GM19452 (cell line): ENCODE measurements around the gene G3BP1.
"Not testable (repeated sequence)": the region's sequence is repeated elsewhere in the genome, so short reads cannot be mapped to it uniquely, and the experiment has no call there.

Experiments used
- ATAC-seq: cut with Tn5 transposase; IDR thresholded peaks from one replicate; pipeline ENCODE4 v1.9.1; 2021; ENCODE audit not compliant: unreplicated experiment

The G3BP1 gene

DNA sequence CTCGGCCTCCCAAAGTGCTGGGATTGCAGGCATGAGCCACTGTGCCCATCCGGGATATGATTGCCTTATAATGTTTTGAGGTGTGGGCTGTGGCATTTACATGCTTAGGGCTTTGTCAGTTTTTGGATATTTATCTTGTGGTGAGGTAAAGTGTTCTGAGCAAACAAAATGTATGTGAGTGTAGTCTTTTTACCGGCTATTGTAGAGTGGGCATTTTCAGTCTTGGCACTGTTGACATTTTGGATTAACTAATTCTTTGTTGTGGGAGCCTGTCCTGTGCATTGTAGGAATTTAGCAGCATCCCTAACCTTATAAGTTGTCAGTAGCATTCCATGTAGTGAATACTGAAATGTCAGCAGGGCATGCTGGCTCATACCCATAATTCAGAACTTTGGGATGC is 21.6 kb downstream of the G3BP1 start:
- ATAC-seq: no peak

DNA sequence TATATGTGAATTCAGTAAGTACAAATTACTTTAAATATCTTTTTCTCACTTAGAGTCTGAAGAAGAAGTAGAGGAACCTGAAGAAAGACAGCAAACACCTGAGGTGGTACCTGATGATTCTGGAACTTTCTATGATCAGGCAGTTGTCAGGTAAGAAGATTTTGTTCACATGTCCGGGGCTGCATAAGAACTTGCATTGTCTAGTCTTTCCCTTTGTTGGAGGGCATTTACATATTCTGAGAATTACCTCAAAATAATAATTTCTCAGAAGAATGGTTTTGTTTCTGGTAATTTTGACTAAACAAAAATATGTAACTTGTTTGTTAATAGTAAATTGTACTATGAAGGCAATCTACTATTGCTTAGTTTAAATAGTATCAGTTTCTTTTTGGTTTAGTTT is 23.7 kb downstream of the G3BP1 start:
- ATAC-seq: no peak

DNA sequence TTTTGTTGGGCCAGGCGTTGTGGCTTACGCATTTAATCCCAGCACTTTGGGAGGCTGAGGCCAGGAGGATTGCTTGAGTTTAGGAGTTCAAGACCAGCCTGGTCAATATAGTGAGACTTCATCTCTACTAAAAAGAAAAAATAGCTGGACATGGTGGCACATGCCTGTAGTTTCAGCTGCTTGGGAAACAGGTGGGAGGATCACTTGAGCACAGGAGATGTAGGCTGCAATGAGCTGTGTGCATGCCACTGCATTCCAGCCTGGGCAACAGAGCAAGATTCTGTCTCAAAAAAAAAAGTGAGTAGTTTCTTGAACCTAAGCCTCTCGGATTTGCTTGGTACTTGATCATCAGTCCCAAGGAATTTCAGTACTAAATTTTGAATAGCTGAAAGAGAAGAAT is 26.9 kb downstream of the G3BP1 start:
- ATAC-seq: no peak

DNA sequence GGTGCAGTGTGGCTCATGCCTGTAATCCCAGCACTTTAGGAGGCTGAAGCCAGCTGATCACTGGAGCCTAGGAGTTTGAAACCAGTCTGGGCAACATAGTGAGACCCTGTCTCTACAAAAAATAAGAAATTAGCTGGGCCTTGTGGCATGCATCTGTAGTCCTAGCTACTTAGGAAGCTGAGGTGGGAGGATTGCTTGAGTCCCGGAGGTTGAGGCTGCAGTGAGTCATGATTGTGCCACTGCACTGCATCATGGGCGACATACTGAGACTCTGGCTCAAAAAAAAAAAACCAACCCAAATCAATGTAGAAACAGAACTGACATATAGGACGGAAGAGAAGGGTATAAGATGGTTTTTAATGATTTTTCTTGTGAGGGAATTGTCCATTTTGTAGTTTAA is 27.7 kb downstream of the G3BP1 start:
- ATAC-seq: no peak

DNA sequence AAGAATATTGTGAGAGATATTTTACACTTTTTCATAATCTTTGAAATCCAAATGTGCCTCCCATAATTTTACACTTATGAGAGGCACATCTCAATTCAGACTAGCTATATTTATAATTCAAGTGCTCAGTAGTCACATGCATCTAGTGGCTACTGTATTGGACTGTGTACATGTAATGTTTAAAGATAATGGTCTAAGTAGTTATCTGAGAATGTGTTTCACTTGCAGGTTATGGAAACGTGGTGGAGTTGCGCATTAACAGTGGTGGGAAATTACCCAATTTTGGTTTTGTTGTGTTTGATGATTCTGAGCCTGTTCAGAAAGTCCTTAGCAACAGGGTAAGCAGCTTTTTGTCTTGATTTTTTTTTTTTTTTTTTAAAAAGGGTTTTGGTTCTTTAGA is 28.8 kb downstream of the G3BP1 start:
- ATAC-seq: peak; percentile 46

DNA sequence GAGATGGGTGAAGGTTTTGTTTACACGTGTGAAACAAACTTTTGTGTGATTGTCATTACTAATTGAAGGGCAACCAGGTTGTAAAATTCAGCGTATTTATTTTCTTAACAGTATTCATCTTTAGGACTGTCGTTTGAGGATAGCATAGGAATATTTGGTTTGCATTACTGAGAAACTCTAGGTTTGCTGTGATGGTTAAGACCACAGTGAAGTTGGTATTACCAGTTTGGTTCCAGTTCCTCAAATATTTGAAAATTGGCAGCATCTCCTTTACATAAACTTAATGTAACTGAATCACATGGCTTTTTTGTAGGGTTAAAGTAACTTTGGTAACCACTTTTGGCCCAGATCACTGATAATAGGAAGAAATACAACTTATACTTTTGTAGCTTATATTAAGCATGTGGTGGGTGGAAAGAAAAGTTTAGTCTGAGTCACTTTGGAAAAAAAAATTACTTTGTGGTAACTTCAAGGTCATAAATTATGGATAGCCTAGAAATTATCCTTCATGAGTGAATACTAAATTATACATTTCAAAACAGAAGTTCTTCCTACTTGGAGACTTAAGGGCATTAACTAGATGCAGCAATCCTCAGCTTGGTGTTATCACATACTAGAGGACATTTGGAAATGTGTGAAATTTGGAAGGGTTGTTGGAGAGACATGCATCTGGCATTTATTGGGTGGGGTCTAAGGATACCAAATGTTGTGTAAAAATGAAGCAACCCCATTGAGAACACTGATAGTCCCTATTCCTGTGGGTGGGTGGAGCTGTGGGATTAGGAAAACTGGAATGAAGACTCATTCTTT is 33.9 kb downstream of the G3BP1 start:
- no peak for ATAC-seq

DNA sequence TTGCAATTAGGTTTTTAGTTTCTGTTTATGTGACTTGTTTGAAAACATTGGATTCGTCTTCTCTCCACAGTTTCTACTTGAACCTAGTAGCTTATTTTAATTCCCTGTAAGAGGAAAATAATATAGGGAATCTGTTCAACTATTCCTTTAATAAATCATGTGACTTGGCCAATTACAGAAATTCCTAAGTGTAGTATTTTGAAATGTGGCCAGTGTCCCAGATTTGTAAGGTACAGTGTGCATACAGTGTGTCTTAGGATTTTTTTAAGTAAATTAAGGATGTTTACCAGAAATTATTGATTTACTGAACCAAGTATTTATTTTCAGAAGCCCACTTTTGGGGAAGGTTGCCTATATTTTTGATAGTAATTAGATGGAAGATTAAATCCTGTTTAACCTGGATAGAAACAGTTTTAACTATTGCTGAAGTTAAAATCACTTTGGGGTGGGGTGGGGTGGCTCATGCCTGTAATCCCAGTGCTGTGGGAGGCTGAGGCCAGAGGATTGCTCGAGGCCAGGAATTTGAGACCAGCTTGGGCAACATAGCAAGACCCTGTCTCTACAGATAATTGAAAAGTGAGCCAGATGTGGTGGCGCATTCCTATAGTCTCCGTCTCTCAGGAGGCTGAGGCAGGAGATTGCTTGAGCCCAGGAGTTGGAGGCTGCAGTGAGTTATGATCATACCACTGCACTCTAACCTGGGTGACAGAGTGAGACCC is 36.9 kb downstream of the G3BP1 start:
- no peak for ATAC-seq

DNA sequence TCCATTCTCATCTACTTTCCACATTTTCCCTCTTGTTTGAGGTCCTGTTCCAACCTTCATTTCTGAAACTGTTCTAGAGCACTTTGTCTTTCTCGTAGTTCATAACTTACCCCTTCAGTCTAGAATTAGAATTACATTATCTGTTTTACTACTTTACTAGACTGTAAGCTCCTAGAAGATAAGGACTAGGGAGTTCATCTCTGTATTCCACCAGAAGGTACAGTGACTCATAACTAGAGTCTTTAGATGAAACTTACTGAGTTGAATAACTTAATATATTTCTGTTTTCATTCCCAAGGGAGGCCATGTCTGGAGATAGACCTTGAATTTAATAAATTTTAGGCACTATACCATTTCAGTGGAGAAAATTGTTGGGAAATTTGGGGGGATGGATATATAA is 38.7 kb downstream of the G3BP1 start:
- ATAC-seq: no peak

DNA sequence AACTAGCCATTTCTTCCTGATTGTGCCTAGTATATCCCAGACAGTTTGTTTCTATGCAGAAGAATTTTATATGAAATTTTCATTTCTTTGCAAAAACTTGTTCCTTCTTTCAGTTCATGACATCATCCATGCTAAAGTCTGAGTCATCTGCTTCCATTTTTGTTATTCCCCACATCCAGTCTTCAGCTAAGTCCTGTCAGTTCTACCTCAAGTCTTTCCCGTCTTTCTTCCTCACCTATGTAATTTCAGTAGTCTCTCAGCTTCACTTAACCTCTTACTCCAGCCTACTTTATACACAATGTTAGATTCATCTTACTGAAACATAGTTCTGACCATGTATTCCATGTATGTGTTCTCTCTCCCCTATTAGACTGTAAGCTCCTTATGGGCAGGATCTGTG is 39.1 kb downstream of the G3BP1 start:
- ATAC-seq: no peak

DNA sequence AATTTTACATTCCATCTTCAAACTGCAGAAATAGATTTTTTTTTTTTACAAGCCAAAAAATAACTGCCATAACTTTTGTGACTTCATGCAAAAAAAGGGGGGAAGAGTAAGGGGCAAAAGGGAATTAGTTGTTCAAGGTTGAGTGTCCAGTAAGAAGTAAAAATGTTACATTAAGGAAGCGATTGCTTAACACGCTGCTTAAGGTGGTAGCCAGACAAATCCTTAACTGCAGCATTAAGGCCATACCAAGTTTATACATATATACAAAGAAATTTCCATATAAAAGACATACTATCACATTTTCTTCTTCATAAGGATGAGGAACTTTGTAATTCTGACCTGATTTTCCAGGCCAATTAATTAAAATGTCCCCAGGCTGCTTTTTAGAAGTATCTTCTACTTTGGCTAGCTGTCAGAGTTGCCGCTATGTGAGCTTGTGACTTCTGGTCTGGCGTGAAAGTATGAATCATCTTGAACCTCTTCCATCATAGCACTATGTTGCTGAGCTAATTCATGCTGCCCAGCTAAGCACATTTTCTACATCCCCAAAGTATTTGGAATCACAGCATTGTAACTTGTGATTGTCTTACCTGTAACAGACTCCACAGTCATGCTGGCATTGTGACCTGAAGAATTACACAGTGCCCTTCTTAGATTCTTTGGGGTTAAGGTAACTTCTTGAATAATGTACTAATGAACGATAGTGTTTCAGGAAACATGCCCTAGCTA is 40.0 kb downstream of the G3BP1 start:
- no peak for ATAC-seq

DNA sequence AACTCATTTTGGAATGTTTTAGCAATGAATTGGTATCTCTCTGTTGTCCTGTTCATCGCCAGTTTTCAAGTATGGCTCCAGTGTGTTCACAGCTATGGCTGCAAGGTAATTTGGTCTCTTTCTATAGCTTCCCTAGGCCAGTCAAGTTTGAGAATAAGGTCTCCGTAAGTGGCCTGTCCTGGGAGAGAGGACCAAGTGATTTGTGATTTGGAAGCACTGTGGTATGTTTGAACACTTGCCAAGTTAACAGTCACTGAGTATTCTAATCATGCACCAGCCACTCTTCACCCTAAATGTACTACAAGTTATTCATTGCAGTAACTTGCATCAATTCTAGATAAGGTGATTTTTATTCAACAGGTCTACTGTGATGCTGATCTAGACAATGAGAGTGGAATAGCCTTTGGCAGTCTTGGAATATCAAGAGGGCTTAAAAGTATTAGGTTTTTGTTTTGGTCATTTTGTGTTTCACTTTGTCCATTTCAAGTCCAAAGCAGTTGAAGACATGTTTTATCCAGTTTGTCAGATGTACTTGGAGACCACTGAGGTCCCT is 41.1 kb downstream of the G3BP1 start:
- no peak for ATAC-seq

DNA sequence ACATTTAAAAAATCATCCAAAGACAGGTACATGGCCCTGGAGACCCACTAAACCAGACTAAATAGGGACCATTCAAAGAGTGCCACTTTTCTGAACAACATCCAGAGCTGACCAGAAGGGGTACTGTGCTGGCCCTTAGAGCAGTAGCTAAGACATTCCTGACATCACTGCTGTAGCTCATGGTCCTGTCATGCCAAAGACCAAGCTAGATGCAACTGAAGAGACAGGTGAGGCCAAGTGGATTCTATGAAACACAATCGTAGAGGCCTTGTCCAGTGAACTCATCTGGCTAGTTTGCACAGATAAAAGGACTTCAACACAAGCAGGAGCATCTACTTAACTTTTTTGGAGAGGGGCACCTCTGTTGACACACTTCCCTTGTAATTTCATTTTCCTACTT is 43.3 kb downstream of the G3BP1 start:
- ATAC-seq: no peak

DNA sequence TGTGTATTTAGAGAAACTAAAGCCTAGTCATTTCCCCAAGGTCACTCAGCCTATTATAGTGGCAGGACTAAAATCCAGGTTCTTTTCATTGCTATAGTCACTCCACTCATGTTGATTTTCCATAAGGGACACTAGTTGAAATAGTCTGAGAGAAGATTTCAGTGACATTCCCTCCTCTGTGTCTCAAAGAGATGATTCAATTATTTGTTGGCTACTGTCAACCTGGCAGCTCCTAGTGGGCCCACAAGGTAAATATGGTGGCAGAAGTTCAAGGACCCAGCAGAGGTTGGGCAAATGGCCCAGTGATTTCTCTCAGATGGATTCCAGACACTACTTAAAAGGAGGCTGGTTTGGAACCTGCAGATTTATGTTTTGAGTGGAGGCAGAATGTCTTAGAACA is 48.1 kb downstream of the G3BP1 start:
- ATAC-seq: no peak

DNA sequence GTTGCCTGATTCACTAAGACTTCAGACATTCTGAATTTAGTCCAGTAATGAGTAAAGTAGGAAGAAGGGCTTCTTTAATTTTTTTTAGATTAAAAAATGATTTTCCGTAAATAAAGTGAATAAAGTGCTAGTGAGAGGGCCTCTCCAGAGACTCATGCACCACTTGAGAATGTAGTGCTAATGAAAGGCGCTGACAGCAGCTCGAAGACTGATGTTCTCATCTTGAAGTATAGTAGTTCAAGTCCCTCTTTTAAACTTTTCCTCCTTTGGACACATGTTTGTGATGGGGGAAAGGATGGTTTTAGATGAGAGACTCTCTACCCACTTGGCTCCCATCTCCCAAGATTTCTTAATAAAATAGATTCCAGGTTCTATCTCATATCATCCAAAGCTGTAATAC is 48.5 kb downstream of the G3BP1 start:
- no peak for ATAC-seq

DNA sequence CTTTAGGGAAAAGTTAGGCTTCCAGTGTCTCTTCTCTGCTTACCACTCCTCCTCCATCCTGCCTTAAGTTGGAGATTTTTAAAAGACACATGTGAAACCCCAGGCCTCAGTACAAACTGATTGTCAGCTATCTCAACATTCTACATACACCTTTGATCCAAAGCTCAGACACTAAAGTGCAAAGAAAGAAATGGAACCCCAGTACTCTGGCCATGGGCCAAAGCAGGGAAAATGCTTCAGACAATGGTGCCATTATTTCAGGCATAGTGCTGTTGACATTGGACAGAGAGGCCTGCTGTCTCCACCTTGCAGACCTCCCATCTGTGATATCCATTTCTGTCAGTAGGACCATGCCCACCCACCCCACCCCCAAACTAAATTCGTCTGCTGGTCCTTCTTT is 49.1 kb downstream of the G3BP1 start:
- no peak for ATAC-seq

DNA sequence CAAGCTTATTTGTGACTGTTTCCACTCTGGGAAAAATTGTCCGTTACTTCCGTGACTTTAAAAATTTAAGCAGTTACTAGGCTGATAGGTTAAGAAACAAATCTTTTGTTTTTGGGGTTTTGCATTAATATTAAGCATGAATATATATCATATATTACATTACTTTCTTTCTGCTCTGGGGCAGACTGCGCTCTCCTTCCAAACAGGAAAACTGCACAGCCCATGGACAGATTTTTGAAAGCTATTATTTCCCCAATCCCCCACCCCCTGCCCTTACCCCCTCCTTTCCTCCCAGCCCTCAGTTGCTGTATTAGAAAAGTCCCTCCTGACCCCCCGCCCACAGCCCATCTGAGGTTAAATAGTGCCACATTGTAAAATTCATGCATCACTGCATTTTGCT is 50.4 kb downstream of the G3BP1 start:
- no peak for ATAC-seq

DNA sequence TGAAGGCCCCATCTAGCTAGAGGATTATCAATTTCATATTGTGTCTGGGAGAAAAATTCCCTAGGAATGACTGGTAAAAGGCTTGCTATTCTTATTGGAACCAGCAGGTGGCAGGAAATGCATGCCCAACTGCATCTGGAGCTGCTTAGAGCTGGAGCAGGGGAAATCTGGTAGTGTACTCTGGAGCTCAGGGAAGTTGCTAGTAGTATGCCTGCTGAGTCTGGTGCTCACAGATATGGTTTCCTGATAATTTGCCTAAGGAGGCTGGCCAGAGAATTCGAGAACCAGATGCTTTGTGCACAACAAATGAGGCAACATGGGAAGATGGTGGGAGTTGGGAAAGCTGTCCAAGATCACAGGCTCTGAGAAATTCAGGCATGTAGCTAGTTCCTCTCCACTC is 53.7 kb downstream of the G3BP1 start:
- peak; percentile 69 for ATAC-seq

DNA sequence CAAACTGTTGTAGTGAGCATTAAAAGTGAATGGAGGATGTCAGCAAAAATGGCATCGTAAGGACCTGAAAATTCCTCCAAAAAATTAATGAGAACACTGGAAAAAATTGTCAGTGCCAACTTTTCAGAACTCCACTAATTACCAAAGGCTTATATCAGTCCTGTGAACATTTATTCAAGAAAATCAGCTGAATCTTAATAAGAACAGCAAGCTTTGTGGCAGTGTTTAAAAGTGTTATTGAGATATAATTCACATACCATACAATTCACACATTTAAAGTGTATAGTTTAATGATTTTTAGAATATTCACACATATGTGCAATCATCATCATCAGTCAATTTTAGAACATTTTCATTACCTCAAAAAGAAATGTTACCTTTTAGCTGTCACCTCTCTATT is 57.6 kb downstream of the G3BP1 start:
- ATAC-seq: no peak

DNA sequence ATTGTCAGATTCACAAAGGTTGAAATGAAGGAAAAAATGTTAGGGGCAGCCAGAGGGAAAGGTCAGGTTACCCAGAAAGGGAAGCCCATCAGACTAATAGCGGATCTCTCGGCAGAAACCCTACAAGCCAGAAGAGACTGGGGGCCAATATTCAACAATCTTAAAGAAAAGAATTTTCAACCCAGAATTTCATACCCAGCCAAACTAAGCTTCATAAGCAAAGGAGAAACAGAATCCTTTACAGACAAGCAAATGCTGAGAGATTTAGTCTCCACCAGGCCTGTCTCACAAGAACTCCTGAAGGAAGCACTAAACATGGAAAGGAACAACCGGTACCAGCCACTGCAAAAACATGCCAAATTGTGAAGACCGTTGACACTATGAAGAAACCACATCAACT is 61.1 kb downstream of the G3BP1 start:
- ATAC-seq: not testable (repeated sequence)

DNA sequence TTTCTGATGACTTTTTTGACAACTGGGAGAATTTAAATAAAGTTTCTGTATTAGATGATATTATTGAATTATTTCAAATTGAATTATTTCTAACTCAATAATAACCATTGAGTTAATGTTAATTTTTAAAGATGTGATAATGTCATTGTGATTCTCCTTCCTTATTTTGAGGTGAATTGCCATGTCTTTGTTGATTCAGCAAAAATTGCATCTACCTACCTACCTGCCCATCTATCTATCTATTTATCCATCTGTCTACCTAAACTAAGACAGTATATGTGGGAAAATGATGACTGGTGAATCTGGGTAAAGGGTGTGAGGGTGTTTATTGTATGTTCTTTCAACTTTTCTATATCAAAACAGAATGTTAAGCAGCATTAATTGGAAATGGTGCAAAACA is 75.0 kb downstream of the G3BP1 start:
- ATAC-seq: no peak

DNA sequence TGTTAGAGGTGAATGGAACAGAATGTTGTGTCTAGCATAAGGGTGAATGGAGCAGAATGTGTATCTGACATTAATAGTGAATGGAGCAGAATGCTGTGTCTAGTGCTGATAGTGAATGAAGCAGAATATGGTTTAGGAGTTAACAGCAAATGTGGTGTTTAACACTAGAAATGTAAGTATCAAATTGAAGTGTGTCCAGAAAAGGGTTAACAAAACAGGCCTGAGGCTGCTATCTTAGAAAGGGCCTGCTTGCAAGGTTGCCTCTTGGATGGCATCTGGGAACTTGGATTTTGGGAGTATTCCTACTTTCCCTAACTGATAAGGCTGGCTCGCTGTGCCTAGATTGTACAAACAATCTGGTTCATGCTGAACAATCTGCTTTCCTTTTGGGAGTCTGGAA is 76.1 kb downstream of the G3BP1 start:
- no peak for ATAC-seq

DNA sequence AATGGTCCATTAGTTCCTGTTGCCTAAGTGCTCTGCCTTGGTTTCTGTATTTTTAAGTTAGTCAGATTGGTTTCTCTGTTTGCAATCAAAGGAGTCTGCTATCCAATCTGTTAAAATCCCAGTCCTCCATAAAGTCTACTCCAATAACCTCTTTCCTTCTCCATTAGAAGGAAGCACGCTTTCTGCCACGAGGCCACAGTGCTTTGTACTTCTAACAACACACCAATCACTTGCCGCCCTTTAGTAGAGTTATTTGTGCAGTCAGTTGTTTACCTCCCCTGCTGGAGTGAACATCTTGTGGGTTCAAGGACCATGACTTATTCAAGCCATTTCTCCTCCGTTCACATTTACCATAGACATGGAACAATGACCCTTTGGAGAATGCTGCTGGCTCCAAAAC is 83.9 kb downstream of the G3BP1 start:
- ATAC-seq: no peak
